Activated T-cell treated with anti-CD3 and anti-CD28 coated beads for 1 hour (primary cell): Measurements from ENCODE around the gene FAM107B.

Experiments used
- DNase-seq: peaks from one replicate; pipeline ENCODE4 v3.0.0-alpha.2; 2020; ENCODE audit warnings: low read depth

FAM107B gene

GRCh38 chr10:14625192-14625631 lies 149.5 kb downstream of the FAM107B start:
- no peak for DNase-seq

DNA sequence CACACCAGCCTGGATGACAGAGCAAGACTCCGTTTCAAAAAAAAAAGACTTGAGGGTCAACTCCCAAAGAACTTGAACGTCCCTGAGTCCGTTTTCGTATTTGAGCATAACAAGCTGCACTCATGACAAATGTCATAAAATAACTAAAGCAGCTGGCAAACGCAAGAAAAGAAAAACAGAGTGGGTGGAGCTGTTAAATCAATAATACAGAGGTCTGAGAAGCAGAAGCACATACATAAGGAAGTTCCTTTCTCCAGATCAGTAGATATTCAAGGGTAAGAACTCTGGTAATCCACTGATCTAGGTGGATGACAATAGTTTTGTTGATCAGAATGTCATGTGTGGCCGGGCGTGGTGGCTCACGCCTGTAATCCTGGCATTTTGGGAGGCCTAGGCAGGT lies 150.1 kb downstream of the FAM107B start:
- no peak for DNase-seq

- DNase-seq = no peak
Observed at GRCh38 chr10:14623931-14624330, 150.8 kb downstream of the FAM107B start.

GRCh38 chr10:14621037-14621436 lies 153.7 kb downstream of the FAM107B start:
- DNase-seq = no peak

DNA sequence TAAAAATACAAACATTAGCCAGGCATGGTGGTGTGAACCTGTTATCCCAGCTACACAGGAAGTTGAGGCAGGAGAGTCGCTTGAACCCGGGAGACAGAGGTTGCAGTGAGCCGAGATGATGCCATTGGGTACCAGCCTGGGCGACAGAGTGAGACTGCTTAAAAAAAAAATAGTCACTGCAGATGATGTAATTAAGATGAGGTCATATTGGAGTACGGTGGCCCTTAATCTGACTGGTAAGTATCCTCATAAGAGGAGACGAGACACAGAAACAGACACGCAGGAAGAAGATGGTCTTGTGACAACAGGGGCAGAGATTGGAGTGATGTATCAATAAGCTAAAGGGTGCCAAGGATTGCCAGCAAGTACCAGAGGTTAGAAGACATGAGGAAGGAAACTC lies 156.0 kb downstream of the FAM107B start:
- DNase-seq = no peak

GRCh38 chr10:14617852-14618251 lies 156.8 kb downstream of the FAM107B start:
- no peak for DNase-seq

- DNase-seq = no peak
Observed at GRCh38 chr10:14616955-14617730, 157.6 kb downstream of the FAM107B start.

DNA sequence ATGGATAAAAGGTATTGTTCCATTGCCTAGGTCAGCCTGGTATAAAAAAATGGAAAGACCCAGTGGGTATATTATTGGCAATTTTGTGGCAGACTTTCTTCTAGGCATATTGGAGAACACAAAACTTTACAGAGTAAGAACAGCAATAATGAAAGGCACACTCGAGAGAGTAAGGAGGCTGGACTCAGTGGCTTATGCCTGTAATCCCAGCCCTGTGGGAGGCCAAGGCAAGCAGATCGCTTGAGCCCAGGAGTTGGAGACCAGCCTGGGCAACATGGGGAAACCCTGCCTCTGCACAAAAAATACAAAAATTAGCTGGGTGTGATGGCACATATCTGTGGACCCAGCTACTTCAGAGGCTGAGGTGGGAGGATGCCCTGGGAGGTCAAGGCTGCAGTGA lies 158.2 kb downstream of the FAM107B start:
- no peak for DNase-seq

GRCh38 chr10:14613588-14613920 lies 161.1 kb downstream of the FAM107B start:
- no peak for DNase-seq

DNA sequence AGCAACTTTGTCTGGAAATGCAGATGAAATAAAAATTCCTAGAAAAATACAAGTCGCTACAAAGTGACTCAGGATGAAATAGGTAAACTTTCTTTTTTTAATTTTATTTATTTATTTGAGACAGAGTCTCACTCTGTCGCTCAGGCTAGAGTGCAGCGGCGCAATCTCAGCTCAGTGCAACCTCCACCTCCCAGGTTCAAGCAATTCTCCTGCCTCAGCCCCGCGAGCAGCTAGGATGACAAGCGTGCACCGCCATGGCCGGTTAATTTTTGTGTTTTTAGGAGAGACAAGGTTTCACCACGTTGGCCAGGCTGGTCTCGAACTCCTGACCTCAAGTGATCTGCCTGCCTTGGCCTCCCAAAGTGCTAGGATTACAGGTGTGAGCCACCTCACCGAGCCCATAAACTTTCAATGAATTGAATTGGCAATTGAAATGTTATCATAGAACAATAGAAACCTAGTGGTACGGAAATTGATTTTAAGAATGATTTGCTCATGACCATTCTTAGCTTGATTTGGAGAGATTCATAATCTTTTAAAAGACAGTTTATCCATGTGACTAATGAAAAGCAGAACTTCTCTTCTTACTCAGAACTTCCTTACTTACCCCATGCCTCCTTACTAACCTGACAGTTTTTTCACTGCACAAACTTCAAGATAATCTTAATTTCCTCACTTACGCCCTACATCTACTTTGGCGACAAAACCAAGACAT lies 161.7 kb downstream of the FAM107B start:
- DNase-seq = no peak

DNA sequence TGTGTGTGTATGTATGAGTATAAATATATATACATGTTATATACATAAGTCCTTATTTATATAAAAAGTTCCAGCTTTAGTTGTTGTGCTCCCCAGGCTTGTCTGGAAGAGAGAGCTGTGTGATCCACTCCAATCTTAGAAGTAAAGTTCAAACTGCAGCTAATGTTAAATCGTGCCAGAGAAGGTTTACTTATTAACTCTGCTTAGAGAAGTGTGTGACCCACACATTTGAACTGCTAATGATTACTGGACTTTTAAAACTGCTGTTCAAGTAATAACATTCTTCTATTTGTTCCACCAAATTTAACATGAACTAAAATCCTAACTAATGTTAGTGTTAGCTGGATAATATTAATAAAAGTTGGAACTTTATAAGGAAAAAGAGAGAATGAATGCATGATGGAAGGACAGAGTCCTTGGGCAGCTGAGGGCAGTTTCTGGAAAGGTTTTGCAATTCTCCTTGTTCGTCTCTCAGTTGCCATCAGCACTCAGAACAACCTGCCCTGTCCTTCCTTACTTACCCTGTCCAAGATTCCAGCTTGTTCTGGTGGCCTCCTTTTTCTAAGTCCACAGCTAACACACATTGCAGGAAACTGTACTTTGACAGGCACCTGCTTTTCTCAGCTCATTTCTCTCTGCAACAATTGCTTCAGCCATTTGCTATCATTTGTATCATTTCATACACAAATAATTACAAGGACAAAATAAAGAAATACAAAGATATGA lies 162.6 kb downstream of the FAM107B start:
- DNase-seq = no peak

DNA sequence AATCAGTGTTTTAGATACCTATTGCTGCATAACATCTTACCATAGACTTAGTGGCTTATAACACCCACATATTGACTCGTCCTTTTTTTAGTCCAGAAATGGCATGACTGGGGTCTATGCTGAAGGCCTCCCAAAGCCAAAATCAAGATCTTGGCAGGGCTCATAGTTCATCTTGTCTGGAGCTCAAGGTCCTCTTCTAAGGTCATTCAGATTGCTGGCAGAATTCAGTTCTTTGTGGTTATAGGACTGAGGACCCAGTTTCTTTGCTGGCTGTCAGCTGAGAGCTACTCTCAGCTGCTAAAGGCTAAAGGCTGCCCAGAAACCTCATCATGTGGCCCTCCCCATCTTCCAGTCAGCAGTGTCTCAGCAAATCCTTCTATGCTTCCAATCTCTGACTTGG lies 165.5 kb downstream of the FAM107B start:
- no peak for DNase-seq

DNA sequence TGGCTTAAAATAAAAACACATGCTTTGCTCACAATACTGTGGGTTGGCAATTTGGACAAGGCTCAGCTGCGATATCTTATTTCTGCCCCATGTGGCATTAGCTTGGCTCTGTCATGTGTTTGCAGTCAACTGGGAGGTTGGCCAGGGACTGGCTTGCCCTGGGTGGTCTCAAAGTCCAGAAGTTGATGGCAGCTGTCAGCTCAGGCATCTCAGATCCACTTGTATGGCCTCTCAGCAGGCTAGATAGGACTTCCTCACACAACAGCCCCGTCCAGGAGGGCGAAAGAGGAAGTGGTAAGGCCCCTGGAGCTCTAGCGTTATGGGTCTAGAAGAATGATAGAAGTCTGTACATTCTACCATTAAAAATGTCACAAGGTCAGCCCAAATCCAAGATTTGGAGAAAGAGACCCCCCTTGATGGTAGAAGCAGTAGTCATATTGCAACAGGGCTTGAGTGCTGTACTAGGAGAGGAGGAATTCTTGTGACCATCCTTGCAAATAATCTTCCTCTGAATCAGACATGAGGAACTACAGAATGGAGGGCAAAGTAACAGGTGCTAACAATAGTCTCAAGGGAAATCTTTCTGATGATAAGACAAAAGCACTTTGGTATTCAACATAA lies 166.2 kb downstream of the FAM107B start:
- DNase-seq = no peak

DNA sequence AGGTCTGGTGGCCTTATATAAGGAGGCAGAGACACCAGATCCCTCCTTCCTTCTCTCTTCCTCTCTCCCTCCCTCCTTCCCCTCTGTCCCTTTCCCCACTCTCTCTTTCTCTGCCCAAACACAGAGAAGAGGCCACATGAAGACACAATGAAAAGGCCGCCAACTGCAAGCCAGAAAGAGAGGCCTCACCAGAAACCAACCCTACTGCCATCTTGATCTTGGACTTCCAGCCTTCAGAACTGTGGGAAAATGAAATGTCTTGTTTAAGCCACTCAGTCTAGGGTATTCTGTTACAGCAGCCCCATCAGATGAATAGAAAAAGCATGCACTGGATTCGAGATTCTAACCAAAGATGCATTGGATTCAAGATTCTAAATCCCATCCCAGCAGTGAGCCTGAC lies 168.1 kb downstream of the FAM107B start:
- no peak for DNase-seq

DNA sequence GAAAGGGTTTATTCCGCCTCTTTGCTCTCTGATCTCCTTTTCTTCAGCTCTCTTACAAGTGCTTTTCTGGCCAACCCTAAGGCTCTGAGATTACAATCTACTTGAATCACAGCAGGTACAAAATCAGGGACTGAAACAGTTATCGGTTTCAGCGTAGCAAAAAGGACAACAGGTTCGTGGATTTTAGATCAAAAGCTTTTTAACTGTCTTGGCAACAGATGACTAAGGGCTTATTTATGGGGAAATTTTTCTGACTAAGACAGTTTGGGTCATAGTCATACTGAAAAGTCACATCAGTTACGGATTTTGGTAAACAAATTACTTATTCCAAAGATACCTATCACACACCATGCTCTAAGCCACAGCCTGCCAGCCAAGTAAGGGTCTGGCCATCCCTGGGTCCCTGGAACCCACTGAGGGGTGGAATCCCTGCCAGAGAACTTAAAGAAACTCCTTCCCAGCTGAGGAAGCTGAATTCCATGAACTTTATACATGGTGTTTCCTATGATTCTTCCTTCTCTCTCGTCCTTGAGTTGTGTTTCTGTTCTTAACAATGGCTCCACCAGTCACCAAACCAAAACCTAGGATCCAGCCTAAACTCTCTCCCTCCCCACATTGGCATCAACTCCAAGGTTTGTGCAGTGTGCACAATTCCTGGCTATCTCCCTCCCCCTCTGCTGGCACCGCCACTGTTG lies 169.3 kb downstream of the FAM107B start:
- DNase-seq = no peak

DNA sequence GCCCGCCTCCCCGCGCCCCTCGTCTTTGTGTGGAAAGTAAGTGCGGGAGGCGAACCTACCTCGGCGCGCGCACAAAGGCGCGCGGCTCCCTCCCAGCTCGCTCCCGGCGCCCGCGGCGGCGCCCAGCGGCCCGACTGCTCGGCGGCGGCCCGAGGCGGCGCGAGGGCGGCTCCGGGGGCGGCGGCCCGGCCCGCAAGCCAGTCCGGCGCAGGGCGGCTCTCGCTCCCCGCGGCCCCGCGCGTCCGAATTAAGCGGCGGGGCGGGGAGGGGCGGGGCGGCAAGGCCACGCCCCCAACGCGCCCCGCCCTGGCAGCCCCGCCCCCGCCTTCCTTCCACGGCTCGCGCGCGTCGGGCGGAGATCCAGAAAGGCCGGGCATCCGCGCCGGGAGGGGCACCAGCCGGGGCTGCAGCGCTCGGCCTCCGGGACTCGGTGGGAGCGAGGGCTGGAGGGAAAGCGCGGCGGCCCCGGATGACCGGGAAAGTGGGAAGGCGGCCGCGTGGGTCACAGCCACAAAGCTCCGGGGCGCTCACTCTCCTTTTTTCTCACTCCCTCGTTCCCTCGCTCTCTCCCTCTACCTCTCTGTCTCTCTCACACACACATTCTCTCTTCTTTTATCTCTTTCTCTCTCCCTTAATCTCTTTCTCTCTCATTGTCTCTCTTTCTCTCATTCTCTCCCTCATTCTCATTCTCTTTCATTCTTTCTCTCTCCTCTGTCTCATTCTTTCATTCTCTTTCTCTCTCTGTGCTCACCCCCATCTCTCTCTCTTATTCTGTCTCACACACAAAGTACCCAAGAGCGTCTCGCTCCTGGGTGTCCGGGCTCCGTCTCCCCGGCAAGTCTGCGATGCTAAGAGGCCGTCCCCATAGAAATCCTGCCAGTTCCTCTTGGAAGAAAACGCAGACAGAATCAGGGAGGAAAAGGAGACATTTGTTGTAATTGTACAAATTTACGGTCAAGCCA lies 170.2 kb downstream of the FAM107B start:
- DNase-seq = peak; percentile 74

- no peak for DNase-seq
Observed at GRCh38 chr10:14603534-14604102, 171.1 kb downstream of the FAM107B start.

- DNase-seq = no peak
Observed at GRCh38 chr10:14602807-14603533, 171.7 kb downstream of the FAM107B start.

GRCh38 chr10:14601872-14602725 lies 172.6 kb downstream of the FAM107B start:
- no peak for DNase-seq
